ENCODE measurements around the gene TNN. TPM values are rescaled to one million over a fixed set of nuclear protein-coding genes. Genes with fewer than 3 reads are reported as not detected.
"Not testable (repeated sequence)": the region's sequence is repeated elsewhere in the genome, so short reads cannot be mapped to it uniquely, and the experiment has no call there.

TNN gene
- total RNA-seq, 3 donors from 2014 or later: not detected

- H3K4me1 Mint-ChIP-seq (ENCODE audit: low read depth): not testable (repeated sequence)
Observed at GRCh38 chr1:175044591-175044990, 23.0 kb upstream of the TNN start.

GRCh38 chr1:175045097-175045496 is 22.5 kb upstream of the TNN start:
- Mint-ChIP-seq H3K9me3 (no peaks in the 10 kb centered on the region), H3K4me3 (no peak overlapping the region), H3K27me3 (ENCODE audit: low read depth) (peaks cover 27% of the 10 kb centered on the region), H3K4me1 (ENCODE audit: low read depth) (no peaks in the 10 kb centered on the region), H3K36me3 (ENCODE audit: insufficient read depth) (no peaks in the 10 kb centered on the region)
- ATAC-seq (no peak), DNase-seq (no peak)

More at GRCh38 chr1:175044591-175044990, 23.0 kb upstream of the TNN start:
- DNase-seq; H3K36me3 Mint-ChIP-seq (ENCODE audit: insufficient read depth); H3K4me3 Mint-ChIP-seq; H3K9me3 Mint-ChIP-seq; ATAC-seq: not testable (repeated sequence)
- peaks cover 24% of the 10 kb centered on the region for H3K27me3 Mint-ChIP-seq (ENCODE audit: low read depth)

GRCh38 chr1:175045519-175045918 is 22.1 kb upstream of the TNN start:
- ATAC-seq (no peak), DNase-seq (no peak)
- no peaks in the 10 kb centered on the region for H3K9me3 Mint-ChIP-seq
- H3K4me3 Mint-ChIP-seq: no peak overlapping the region
- peaks cover 30% of the 10 kb centered on the region for H3K27me3 Mint-ChIP-seq (ENCODE audit: low read depth)
- no peaks in the 10 kb centered on the region for H3K4me1 Mint-ChIP-seq (ENCODE audit: low read depth)
- H3K36me3 Mint-ChIP-seq (ENCODE audit: insufficient read depth): no peaks in the 10 kb centered on the region

DNA sequence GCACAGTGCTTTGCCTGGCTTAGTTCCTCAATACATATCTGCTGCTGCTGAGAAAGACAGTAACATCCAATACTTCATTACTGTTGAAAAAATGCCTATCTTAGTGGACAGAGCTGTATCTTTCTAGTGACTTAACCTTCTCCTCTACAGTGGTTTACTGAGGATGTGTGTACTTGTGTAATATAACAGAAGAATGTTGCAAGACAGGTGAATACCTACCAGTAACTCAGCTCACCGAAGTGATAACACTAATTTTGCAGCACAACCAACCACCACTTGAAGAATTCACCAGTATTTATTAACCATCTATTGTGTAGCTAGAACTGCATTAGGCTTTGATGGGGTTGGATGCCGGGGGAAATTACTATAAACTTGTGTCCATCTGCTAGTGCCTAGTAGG is 16.6 kb upstream of the TNN start:
- H3K9me3 Mint-ChIP-seq: no peaks in the 10 kb centered on the region
- H3K36me3 Mint-ChIP-seq (ENCODE audit: insufficient read depth): no peaks in the 10 kb centered on the region
- no peaks in the 10 kb centered on the region for H3K4me1 Mint-ChIP-seq (ENCODE audit: low read depth)
- DNase-seq (no peak), ATAC-seq (no peak)
- peaks cover 32% of the 10 kb centered on the region for H3K27me3 Mint-ChIP-seq (ENCODE audit: low read depth)
- H3K4me3 Mint-ChIP-seq: no peak overlapping the region

- no peak for ATAC-seq
- Mint-ChIP-seq H3K36me3 (ENCODE audit: insufficient read depth) (no peaks in the 10 kb centered on the region), H3K4me3 (no peak overlapping the region), H3K9me3 (peaks cover 10% of the 10 kb centered on the region), H3K27me3 (ENCODE audit: low read depth) (peaks cover 20% of the 10 kb centered on the region), H3K4me1 (ENCODE audit: low read depth) (no peaks in the 10 kb centered on the region)
- no peak for DNase-seq
Observed at GRCh38 chr1:175054736-175055135, 12.9 kb upstream of the TNN start.

DNA sequence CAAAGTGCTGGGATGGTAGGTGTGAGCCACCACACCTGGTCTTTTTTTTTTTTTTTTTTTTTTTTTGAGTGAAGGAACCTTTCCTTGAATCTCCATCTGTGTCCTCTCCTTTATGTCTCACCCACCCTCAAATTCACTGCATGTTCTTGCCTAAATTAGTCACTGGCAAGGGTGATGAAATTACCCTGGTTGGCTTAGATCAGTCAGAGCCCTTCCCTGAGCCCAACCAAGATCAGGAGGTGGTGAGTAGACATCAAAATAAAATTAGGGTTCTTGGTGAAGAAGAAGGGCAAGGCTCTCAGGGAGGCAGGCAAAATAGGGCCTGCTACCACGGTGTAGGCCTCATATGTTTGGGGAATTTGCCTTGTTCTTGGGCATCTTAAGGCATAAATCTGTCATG is 5.3 kb upstream of the TNN start:
- H3K4me1 Mint-ChIP-seq (ENCODE audit: low read depth): no peaks in the 10 kb centered on the region
- H3K36me3 Mint-ChIP-seq (ENCODE audit: insufficient read depth): no peaks in the 10 kb centered on the region
- H3K4me3 Mint-ChIP-seq: no peak overlapping the region
- no peak for ATAC-seq
- peaks cover 7% of the 10 kb centered on the region for H3K9me3 Mint-ChIP-seq
- peaks cover 8% of the 10 kb centered on the region for H3K27me3 Mint-ChIP-seq (ENCODE audit: low read depth)
- no peak for DNase-seq

DNA sequence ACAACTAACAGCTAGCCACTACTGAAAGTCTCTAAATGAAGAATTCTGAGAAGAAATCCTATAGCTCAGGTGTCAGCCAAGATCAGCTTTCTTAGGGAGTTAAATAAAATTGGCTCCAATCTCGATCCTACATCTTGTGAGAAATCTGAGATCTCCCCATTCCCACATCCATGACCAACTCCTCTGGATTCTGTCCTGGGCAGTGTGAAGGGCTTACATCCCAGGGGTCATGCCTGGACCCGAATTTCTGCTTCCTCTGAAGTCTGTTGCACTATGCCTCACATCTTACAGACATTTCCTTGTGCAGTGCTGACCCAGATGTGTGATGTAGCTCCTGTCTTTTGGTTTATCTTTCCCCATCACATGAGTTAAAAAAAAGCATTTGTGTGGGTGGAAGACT is 4.8 kb upstream of the TNN start:
- peaks cover 8% of the 10 kb centered on the region for H3K27me3 Mint-ChIP-seq (ENCODE audit: low read depth)
- peaks cover 7% of the 10 kb centered on the region for H3K9me3 Mint-ChIP-seq
- no peaks in the 10 kb centered on the region for H3K4me1 Mint-ChIP-seq (ENCODE audit: low read depth)
- ATAC-seq: no peak
- no peak for DNase-seq
- no peak overlapping the region for H3K4me3 Mint-ChIP-seq
- no peaks in the 10 kb centered on the region for H3K36me3 Mint-ChIP-seq (ENCODE audit: insufficient read depth)

DNA sequence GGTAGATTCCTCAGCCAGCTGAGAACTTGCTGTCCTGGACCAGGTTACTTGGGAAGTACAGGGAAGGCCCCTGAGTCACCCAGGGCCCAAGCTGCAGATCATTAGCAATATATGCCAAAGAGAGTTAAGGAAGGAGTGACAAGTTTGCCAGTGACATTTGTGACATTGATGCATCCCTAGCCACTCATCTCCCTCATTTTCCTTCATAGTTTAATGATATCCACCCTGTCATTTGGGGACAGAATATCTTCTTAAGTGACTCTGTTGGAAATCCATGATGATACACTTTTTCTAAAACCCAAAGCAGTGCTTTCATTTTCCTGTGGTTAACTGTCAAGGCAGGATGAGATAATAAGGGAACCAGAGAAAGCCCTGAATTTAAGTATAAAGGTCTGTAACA is 3.2 kb downstream of the TNN start:
- no peak for DNase-seq
- Mint-ChIP-seq H3K9me3 (no peaks in the 10 kb centered on the region), H3K4me1 (ENCODE audit: low read depth) (peaks cover 9% of the 10 kb centered on the region), H3K36me3 (ENCODE audit: insufficient read depth) (no peaks in the 10 kb centered on the region), H3K27me3 (ENCODE audit: low read depth) (peaks cover 23% of the 10 kb centered on the region), H3K4me3 (no peak overlapping the region)
- ATAC-seq: no peak

GRCh38 chr1:175071276-175071943 is 3.8 kb downstream of the TNN start:
- ATAC-seq (no peak), DNase-seq (no peak)
- Mint-ChIP-seq H3K27me3 (ENCODE audit: low read depth) (peaks cover 18% of the 10 kb centered on the region), H3K4me1 (ENCODE audit: low read depth) (peaks cover 9% of the 10 kb centered on the region), H3K9me3 (no peaks in the 10 kb centered on the region), H3K4me3 (no peak overlapping the region), H3K36me3 (ENCODE audit: insufficient read depth) (no peaks in the 10 kb centered on the region)

DNA sequence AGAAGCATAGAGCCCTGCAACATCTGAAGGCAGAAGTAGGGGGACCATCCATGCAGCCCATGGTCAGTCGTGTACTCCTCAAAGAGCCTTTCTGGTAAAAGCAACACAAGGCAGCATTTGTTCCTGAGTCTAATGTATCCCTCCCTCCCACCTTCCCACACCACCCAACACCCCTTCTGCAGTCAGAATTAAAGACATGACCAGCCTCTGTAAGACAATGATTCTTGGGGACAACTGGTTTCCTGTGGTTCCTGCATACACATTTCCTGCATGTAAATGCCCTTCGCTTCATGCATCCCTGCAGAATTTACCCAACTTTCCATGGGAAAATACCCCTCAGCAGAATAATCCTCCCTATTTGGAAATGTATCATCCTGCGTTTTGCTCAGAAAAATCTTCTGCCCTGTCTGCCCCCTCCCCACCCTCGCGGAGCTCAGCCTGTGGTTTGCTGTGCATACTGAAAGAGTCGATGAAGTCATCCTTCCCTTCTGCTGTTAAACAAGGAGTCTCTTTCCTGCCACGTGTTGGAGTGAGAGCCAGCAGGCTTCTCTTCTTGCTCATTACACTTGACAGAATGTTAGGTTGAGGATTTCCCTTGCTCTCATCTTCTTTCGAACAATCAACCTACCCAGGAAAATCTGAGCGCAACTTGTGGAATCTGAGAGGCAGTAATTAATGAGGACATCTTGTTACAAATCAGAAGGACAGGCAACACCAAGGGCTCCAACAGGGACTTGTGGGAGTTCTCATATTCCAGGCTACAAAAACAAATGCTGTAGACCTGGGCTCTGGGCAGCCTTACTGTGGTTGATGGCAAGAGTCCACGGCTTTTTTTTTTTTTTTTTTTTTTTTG is 4.7 kb downstream of the TNN start:
- Mint-ChIP-seq H3K27me3 (ENCODE audit: low read depth) (peaks cover 17% of the 10 kb centered on the region), H3K9me3 (no peaks in the 10 kb centered on the region), H3K36me3 (ENCODE audit: insufficient read depth) (no peaks in the 10 kb centered on the region), H3K4me3 (no peak overlapping the region), H3K4me1 (ENCODE audit: low read depth) (peaks cover 9% of the 10 kb centered on the region)
- DNase-seq (no peak), ATAC-seq (peak; percentile 81 to 82)

- no peak for ATAC-seq
- DNase-seq: no peak
- Mint-ChIP-seq H3K4me1 (ENCODE audit: low read depth) (peaks cover 9% of the 10 kb centered on the region), H3K36me3 (ENCODE audit: insufficient read depth) (no peaks in the 10 kb centered on the region), H3K27me3 (ENCODE audit: low read depth) (peaks cover 17% of the 10 kb centered on the region), H3K4me3 (no peak overlapping the region), H3K9me3 (no peaks in the 10 kb centered on the region)
Observed at GRCh38 chr1:175073061-175073460, 5.4 kb downstream of the TNN start.

GRCh38 chr1:175073633-175074032 is 6.0 kb downstream of the TNN start:
- no peak for DNase-seq
- peaks cover 17% of the 10 kb centered on the region for H3K27me3 Mint-ChIP-seq (ENCODE audit: low read depth)
- H3K36me3 Mint-ChIP-seq (ENCODE audit: insufficient read depth): no peaks in the 10 kb centered on the region
- ATAC-seq: no peak
- H3K4me1 Mint-ChIP-seq (ENCODE audit: low read depth): peaks cover 9% of the 10 kb centered on the region
- H3K9me3 Mint-ChIP-seq: no peaks in the 10 kb centered on the region
- no peak overlapping the region for H3K4me3 Mint-ChIP-seq

DNA sequence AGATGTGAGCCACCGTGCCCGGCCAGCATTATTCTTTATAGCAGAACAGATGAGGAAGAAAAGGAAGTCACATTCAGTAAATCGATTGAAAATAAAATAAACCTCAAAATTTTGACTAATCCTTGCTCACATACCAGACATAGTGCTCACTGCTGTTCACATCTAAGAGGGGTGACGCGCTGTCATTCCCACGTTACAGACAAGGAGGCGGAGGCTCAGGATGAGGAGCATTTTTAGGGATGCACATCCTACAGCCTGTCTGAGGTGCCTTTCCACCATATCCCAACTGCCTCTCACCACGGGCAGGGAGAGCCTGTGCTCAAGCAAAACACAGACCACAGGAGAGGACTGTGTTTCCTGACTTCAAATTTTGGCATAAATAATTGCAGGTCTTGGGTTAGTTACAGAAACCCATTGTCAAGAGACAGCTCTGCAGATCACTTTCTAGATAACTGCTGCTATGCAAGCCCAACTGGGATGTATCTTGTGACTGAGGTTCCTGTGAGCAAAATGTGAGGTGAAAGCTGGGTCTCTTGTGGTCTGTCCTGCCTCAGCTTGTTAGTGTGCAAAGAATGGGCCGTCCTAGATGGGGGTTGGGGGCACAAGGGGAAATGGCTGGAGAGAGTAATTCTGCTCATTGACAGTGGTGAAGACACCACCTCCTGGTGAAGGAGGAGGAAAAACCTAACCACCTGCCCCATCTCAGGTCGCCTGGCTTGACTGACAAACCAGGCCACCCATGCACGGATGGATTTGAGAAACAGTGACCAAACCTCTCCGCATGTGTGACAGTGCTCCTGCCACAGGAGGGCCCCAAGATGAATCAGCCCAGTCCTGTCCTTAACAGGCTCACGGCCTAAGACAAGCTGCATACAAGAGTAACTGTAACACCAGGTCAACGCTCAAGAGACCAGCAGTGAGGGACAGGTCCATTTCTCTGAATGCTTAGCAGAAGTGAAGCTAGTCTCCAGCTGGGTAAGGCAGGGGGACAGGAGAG is 8.2 kb downstream of the TNN start:
- DNase-seq (no peak), ATAC-seq (no peak)
- H3K36me3 Mint-ChIP-seq (ENCODE audit: insufficient read depth): no peaks in the 10 kb centered on the region
- no peak overlapping the region for H3K4me3 Mint-ChIP-seq
- no peaks in the 10 kb centered on the region for H3K9me3 Mint-ChIP-seq
- H3K27me3 Mint-ChIP-seq (ENCODE audit: low read depth): peaks cover 19% of the 10 kb centered on the region
- H3K4me1 Mint-ChIP-seq (ENCODE audit: low read depth): peaks cover 9% of the 10 kb centered on the region

GRCh38 chr1:175077356-175078030 is 9.9 kb downstream of the TNN start:
- DNase-seq (no peak), ATAC-seq (no peak)
- Mint-ChIP-seq H3K9me3 (no peaks in the 10 kb centered on the region), H3K4me3 (no peak overlapping the region), H3K4me1 (ENCODE audit: low read depth) (peaks cover 3% of the 10 kb centered on the region), H3K27me3 (ENCODE audit: low read depth) (peaks cover 15% of the 10 kb centered on the region), H3K36me3 (ENCODE audit: insufficient read depth) (no peaks in the 10 kb centered on the region)
